ENCODE measurements around the gene TGFBR1.

TGFBR1 gene

DNA sequence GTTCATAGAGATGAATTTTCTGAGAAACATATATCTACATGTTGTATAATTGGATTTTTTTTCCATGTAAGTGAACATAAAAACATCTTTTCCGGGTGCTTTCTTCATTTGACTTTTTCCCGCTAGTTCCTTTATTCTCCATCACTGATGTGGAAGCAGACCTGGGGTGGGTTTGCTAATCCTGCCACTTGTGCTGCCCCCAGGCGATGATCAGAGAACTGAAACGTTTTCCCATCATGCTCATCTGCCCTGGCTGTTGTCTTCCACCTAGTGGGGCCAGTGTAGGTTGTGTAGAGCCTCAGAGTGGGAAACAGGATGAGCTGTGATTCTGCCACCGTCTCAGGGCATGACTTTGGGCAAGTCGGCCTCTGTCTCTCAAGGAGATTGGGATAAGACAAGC, 34.2 kb upstream of the TGFBR1 start:
- H3K4me3 ChIP-seq (ENCODE audit: low read length): no peak overlapping the region
- no peak for DNase-seq (ENCODE audit: low read depth)
- TF ChIP-seq, protein P1, sequence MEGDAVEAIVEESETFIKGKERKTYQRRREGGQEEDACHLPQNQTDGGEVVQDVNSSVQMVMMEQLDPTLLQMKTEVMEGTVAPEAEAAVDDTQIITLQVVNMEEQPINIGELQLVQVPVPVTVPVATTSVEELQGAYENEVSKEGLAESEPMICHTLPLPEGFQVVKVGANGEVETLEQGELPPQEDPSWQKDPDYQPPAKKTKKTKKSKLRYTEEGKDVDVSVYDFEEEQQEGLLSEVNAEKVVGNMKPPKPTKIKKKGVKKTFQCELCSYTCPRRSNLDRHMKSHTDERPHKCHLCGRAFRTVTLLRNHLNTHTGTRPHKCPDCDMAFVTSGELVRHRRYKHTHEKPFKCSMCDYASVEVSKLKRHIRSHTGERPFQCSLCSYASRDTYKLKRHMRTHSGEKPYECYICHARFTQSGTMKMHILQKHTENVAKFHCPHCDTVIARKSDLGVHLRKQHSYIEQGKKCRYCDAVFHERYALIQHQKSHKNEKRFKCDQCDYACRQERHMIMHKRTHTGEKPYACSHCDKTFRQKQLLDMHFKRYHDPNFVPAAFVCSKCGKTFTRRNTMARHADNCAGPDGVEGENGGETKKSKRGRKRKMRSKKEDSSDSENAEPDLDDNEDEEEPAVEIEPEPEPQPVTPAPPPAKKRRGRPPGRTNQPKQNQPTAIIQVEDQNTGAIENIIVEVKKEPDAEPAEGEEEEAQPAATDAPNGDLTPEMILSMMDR (conservative IDR thresholded peaks at IDR 0.05; ENCODE audit: low read depth, low read length): no peak

DNA sequence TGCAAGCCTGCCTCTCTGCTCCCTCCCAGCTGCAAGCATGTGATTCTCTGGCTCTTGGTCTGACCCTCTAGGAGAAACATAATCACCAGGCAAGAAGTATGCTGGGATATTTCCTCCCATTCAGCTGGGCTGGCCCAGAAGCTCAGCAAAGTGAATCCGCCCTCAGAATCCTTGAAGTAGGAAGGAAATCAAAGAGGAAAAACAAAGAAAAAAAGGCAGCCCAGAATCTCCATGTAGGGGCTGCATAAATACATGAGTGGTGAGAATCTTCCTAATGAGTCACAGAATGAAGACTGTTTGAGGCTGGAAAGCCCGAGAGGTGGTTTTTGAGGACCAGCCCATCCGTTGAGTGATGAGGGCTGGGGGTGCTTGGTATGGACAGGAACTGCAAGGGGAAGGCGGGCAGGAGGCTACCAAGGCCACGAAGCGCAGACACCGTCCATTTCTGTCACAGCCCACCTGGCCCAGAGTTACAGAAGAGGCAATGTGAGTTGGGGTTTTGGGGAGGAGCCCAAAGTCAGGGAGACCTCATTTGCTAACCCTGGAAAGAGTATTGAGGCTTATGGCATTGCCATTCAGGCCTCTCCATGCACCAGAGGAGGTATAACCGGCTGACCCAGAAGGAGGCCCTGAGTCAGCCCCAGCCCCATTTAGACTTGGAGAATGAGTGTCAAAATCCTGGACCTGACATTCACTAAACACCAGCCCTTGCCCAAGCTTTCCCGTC, 33.4 kb upstream of the TGFBR1 start:
- DNase-seq (ENCODE audit: low read depth): no peak
- H3K4me3 ChIP-seq (ENCODE audit: low read length): no peak overlapping the region
- TF ChIP-seq, protein P1 (conservative IDR thresholded peaks at IDR 0.05; ENCODE audit: low read depth, low read length): no peak

DNA sequence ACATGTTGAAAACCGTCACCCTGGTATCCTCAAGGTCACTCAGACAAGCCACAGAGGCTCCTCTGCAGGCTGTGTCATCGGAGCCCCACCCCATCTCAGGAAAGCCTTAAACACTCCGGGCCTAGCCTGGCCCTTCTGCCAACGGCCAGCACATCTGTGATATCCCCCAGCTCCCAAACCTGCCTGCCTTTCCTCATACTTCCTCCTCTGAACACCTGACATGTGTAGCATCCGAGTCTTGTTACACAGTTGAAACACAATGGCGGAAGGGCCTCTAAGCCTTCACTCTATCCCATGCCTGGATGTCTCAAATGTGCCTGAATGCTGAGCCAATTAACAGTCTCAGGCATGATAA, 32.9 kb upstream of the TGFBR1 start:
- DNase-seq (ENCODE audit: low read depth): no peak
- TF ChIP-seq, protein P1 (conservative IDR thresholded peaks at IDR 0.05; ENCODE audit: low read depth, low read length): no peak
- no peak overlapping the region for H3K4me3 ChIP-seq (ENCODE audit: low read length)

DNA sequence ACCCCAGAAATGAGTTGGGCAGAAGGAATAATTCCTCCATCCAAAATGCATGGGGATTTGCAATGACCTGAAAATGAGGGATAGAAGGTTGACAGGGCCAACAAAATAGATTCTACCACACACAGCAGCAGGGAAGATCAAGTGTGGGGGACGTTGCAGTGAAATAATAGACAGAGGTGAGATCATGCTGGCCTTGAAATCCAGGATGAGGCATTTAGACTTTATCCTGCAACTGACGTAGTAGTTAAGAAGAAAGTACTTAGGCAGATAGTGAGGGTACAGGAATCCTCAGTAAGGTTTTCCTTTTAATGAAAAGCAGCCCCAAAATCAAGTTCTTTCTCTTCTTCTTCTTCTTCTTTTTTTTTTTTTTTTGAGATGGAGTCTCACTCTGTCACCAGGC, 31.6 kb upstream of the TGFBR1 start:
- TF ChIP-seq, protein P1 (conservative IDR thresholded peaks at IDR 0.05; ENCODE audit: low read depth, low read length): no peak
- no peak for DNase-seq (ENCODE audit: low read depth)
- no peak overlapping the region for H3K4me3 ChIP-seq (ENCODE audit: low read length)

DNA sequence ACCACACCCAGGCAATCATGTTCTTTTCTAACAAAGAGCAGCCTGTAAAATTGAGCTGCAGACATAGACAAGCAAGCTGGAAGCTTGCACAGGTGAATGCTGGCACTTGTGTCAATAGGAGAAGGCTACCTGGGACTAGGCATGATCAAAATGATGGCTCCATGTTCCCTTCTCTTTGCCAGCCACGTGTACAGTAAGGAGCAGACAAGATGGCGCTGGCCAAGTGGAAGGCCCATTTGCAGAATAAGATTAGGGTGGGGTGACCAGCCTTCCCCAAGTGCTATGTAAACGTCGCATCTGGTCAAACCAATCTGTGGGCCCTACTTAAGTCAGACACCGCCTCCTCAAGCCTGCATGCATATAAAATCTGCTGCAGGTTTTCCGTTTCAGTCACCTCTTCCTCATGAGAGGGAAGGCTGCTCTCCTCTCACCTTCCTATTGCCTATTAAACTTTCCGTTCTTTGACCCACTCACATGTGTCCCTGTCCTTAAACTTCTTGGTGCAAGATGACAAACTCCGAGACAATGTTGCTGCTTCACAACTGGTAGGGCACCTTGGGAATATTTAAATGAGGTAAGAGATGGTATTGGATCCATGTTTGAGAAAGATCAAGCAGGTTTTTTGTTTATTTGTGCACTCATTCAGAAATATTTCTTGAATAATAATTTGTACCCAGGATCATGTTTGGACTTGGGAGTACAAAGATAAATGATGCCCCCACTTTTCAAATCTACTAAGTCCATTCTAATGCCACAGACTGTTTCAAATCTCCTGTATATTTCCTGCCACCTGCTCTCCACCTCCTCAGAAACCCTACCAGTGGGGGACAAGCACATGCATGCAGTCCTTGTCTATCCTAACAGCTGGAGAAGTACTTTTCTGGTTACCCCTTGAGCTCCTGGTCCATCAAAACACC, 30.7 kb upstream of the TGFBR1 start:
- TF ChIP-seq, protein P1 (conservative IDR thresholded peaks at IDR 0.05; ENCODE audit: low read depth, low read length): no peak
- DNase-seq (ENCODE audit: low read depth): no peak
- H3K4me3 ChIP-seq (ENCODE audit: low read length): no peak overlapping the region

DNA sequence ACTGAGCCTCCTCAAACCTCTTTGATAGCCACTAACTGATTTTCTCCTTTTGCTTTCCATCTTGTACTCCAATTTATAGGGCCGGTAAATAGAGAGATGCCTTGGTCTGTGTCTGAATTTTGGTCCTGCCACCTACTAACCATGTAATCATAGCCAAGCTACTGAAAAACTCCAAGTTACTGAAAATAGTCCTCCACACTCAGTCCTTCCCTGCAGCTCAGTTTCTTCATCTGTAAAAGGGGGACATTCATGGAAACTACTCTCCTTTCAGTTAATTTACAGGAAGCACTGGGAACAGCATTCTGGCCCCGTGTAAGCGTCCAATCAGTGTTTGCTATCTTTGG, 30.0 kb upstream of the TGFBR1 start:
- TF ChIP-seq, protein P1 (conservative IDR thresholded peaks at IDR 0.05; ENCODE audit: low read depth, low read length): no peak
- no peak overlapping the region for H3K4me3 ChIP-seq (ENCODE audit: low read length)
- DNase-seq (ENCODE audit: low read depth): no peak
